ENCODE results near the gene NXPH2.
"Not testable (repeated sequence)": the region's sequence is repeated elsewhere in the genome, so short reads cannot be mapped to it uniquely, and the experiment has no call there.

Gene NXPH2

GRCh38 chr2:138665937-138666336 is 114.3 kb downstream of the NXPH2 start:
- H3K9ac ChIP-seq (ENCODE audit: low read length) = no peak overlapping the region
- peaks cover 13% of the 10 kb centered on the region for H3K4me1 ChIP-seq (ENCODE audit: control insufficient read depth, low read depth, low read length)
- no peak overlapping the region for H3K4me3 ChIP-seq (ENCODE audit: low read length)
- no peaks in the 10 kb centered on the region for H3K27me3 ChIP-seq (ENCODE audit: control insufficient read depth, insufficient read depth, low read length)
- no peaks in the 10 kb centered on the region for H3K36me3 ChIP-seq (ENCODE audit: control insufficient read depth, low read depth, low read length)
- no peak overlapping the region for H3K27ac ChIP-seq (ENCODE audit: low read length)
- no peaks in the 10 kb centered on the region for H3K9me3 ChIP-seq (ENCODE audit: control insufficient read depth, low read depth, low read length)

DNA sequence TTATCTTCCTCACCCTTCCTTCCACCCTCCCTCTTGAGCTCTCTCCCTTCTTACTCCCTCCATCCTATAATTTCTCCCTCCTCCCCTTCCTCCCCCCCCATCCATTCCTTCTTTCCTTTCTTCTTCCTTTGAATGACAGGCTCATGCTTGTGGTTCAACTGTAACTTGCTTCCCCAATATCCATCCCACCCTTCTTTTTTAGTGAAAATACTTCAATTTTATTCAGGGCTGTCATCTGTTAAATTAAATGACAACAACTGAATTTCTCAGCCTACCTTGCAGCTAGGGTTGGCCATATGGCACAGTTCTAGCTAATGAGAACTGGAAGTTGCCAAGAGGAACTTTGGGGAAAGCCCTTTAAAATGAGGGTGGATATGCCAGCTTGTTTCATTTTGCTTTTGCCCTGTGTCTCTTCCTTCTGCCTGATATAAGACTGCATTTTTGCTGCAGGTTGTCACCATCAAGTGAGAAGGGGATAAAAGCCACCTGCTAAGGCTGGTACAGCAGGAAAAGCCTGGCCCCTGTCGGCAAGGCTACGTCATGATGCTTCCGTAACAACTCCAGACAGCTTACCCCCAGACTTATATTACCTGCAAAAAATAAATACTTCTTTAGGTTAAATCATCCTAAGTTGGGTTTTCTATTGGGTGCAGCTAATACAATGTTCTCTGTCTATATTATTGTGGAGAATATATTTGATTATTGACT is 121.8 kb downstream of the NXPH2 start:
- Histone ChIP-seq H3K4me1 (ENCODE audit: control insufficient read depth, low read depth, low read length) (no peaks in the 10 kb centered on the region), H3K36me3 (ENCODE audit: control insufficient read depth, low read depth, low read length) (no peaks in the 10 kb centered on the region), H3K27me3 (ENCODE audit: control insufficient read depth, insufficient read depth, low read length) (no peaks in the 10 kb centered on the region), H3K9ac (ENCODE audit: low read length) (no peak overlapping the region), H3K4me3 (ENCODE audit: low read length) (no peak overlapping the region), H3K9me3 (ENCODE audit: control insufficient read depth, low read depth, low read length) (no peaks in the 10 kb centered on the region), H3K27ac (ENCODE audit: low read length) (no peak overlapping the region)

DNA sequence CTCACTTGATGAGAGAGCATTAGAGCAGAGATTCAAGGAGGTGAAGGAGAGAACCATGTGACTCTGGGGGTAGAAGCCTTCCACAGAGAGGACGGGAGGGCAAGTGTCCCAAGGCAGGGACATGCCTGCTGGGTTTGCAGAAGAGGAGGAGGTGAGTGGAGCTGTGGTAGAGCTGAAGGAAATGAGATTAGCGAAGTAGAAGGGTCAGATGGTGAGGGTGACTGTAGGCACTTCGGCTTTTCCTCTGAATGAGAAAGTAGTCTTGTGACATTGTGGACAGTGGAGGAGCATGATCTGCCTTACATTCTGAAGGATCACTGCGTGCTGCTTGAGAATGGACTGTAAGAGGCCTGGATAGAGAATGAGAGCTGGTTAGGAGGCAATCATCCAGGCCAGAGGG is 126.0 kb downstream of the NXPH2 start:
- H3K9ac ChIP-seq (ENCODE audit: low read length) = no peak overlapping the region
- peaks cover 6% of the 10 kb centered on the region for H3K4me1 ChIP-seq (ENCODE audit: control insufficient read depth, low read depth, low read length)
- H3K9me3 ChIP-seq (ENCODE audit: control insufficient read depth, low read depth, low read length) = no peaks in the 10 kb centered on the region
- no peaks in the 10 kb centered on the region for H3K27me3 ChIP-seq (ENCODE audit: control insufficient read depth, insufficient read depth, low read length)
- no peaks in the 10 kb centered on the region for H3K36me3 ChIP-seq (ENCODE audit: control insufficient read depth, low read depth, low read length)
- H3K27ac ChIP-seq (ENCODE audit: low read length) = no peak overlapping the region
- no peak overlapping the region for H3K4me3 ChIP-seq (ENCODE audit: low read length)

DNA sequence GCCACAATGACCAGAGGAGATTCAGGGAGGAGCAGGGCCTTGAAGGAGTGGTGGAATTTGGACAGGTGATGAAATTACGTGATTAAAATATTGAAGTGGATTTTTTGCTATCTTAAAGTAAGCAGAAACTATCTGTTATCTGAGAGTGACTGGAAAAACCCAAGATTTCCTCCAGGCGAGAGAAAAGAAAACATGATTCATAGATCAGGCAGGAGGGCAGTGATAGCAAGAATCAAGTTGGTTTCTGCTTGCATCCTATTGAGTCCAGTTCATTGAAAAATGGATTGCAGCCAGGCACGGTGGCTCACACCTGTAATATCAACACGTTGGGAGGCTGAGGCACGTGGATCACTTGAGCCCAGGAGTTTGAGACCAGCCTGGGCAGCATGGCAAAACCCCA is 127.8 kb downstream of the NXPH2 start:
- Histone ChIP-seq H3K4me1 (ENCODE audit: control insufficient read depth, low read depth, low read length) (peaks cover 19% of the 10 kb centered on the region), H3K27me3 (ENCODE audit: control insufficient read depth, insufficient read depth, low read length) (no peaks in the 10 kb centered on the region), H3K9ac (ENCODE audit: low read length) (no peak overlapping the region), H3K9me3 (ENCODE audit: control insufficient read depth, low read depth, low read length) (no peaks in the 10 kb centered on the region), H3K36me3 (ENCODE audit: control insufficient read depth, low read depth, low read length) (no peaks in the 10 kb centered on the region), H3K4me3 (ENCODE audit: low read length) (no peak overlapping the region), H3K27ac (ENCODE audit: low read length) (no peak overlapping the region)

DNA sequence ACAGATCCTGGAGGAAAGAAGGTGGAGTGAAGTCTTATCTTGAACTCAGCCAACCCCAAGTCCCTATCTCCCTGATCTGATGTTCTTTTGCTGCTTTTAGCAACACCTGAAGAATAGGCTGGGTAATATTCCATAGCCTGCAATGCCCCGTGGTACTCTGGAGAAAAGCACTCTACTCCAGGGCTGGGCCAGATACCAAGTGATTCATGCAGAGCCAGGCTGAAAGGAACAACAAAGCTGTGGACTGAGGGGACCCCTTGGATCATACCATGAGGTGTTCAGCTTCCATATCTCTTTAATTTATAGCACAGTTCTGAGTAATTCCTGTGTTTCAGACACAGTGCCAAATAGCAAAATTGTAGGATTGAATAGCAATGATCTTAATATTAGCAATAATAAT is 130.6 kb downstream of the NXPH2 start:
- Histone ChIP-seq H3K36me3 (ENCODE audit: control insufficient read depth, low read depth, low read length) (no peaks in the 10 kb centered on the region), H3K9ac (ENCODE audit: low read length) (no peak overlapping the region), H3K27ac (ENCODE audit: low read length) (no peak overlapping the region), H3K9me3 (ENCODE audit: control insufficient read depth, low read depth, low read length) (no peaks in the 10 kb centered on the region), H3K27me3 (ENCODE audit: control insufficient read depth, insufficient read depth, low read length) (no peaks in the 10 kb centered on the region), H3K4me3 (ENCODE audit: low read length) (no peak overlapping the region), H3K4me1 (ENCODE audit: control insufficient read depth, low read depth, low read length) (peaks cover 19% of the 10 kb centered on the region)

DNA sequence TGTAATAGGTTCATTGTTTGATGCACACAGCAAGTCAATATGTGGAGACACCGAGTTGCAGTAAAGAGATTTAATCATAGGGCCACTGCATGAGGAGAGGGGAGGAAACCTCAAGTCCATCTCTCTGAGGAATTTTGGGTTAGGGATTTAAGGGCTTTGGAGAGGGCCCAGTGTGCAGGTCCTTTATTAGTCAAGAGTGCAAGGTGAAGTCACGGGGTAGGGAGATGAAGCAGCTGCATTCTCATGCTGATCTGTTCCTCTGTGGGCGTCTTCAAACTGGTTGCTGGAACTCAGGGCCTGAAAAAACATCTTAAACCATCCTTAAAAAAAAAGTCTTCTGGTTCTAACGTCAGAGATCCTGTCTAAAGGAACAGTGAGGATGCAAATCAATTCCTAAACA is 131.6 kb downstream of the NXPH2 start:
- no peaks in the 10 kb centered on the region for H3K9me3 ChIP-seq (ENCODE audit: control insufficient read depth, low read depth, low read length)
- H3K27ac ChIP-seq (ENCODE audit: low read length) = no peak overlapping the region
- H3K27me3 ChIP-seq (ENCODE audit: control insufficient read depth, insufficient read depth, low read length) = no peaks in the 10 kb centered on the region
- peak overlapping the region; percentile 19 for H3K4me3 ChIP-seq (ENCODE audit: low read length)
- no peak overlapping the region for H3K9ac ChIP-seq (ENCODE audit: low read length)
- peaks cover 19% of the 10 kb centered on the region for H3K4me1 ChIP-seq (ENCODE audit: control insufficient read depth, low read depth, low read length)
- H3K36me3 ChIP-seq (ENCODE audit: control insufficient read depth, low read depth, low read length) = no peaks in the 10 kb centered on the region

GRCh38 chr2:138644776-138645175 is 135.4 kb downstream of the NXPH2 start:
- H3K27me3 ChIP-seq (ENCODE audit: control insufficient read depth, insufficient read depth, low read length); H3K4me3 ChIP-seq (ENCODE audit: low read length); H3K27ac ChIP-seq (ENCODE audit: low read length); H3K9me3 ChIP-seq (ENCODE audit: control insufficient read depth, low read depth, low read length); H3K36me3 ChIP-seq (ENCODE audit: control insufficient read depth, low read depth, low read length); H3K9ac ChIP-seq (ENCODE audit: low read length): not testable (repeated sequence)
- peaks cover 19% of the 10 kb centered on the region for H3K4me1 ChIP-seq (ENCODE audit: control insufficient read depth, low read depth, low read length)

DNA sequence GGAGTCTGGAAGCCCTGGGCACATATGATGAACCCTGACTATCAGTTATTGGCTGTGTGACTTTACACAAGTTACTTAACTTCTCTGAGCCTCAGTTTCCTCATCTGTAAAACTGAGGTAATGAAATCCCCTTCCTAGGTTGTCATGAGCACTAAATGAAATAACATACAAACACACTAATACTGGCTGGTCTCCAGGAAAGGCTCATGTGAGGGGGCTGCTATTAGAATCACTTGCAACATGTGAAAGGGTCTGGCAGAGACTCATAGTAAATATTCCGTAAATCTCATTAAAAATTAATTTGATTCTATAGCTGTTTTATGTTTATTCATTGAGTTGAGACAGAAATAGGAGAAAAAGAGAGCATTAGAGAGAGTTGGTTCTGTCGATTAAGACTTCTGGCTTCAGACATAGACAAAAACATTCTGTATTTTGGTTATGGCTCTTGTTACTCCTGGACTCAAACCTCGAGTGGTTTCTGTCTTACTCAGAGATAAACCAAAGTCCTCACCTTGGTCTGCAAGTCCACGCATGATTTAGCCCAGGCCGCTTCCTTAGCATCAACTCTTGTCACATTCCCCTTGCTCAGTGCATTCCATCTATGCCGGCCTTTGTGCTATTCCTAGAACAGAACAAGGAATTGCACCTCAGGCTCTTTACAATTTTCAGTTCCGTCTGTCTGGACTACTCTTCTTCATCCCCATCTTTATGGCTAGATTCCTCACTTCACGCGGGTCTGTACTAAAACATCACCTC is 139.1 kb downstream of the NXPH2 start:
- Histone ChIP-seq H3K9ac (ENCODE audit: low read length) (no peak overlapping the region), H3K9me3 (ENCODE audit: control insufficient read depth, low read depth, low read length) (no peaks in the 10 kb centered on the region), H3K4me3 (ENCODE audit: low read length) (no peak overlapping the region), H3K27ac (ENCODE audit: low read length) (no peak overlapping the region), H3K27me3 (ENCODE audit: control insufficient read depth, insufficient read depth, low read length) (no peaks in the 10 kb centered on the region), H3K4me1 (ENCODE audit: control insufficient read depth, low read depth, low read length) (no peaks in the 10 kb centered on the region), H3K36me3 (ENCODE audit: control insufficient read depth, low read depth, low read length) (no peaks in the 10 kb centered on the region)

DNA sequence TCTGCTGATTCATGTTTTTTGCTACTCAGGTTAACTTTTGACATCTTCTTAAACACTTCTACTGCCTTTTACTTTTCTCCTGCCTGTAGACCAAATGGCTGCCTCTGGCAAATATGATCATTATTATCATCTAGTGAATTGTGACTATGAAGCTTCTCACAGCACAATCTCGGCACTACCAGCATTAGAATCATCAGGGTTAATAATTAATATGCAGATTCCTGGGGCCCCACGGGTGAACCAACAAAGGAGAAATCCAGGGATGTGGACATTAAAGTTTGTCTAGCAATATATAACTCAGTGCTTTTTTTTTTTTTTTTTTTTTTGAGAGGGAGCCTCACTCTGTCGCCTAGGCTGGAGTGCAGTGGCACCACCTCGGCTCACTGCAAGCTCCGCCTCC is 142.5 kb downstream of the NXPH2 start:
- no peaks in the 10 kb centered on the region for H3K27me3 ChIP-seq (ENCODE audit: control insufficient read depth, insufficient read depth, low read length)
- H3K27ac ChIP-seq (ENCODE audit: low read length) = no peak overlapping the region
- peaks cover 5% of the 10 kb centered on the region for H3K9me3 ChIP-seq (ENCODE audit: control insufficient read depth, low read depth, low read length)
- no peak overlapping the region for H3K9ac ChIP-seq (ENCODE audit: low read length)
- no peaks in the 10 kb centered on the region for H3K36me3 ChIP-seq (ENCODE audit: control insufficient read depth, low read depth, low read length)
- no peak overlapping the region for H3K4me3 ChIP-seq (ENCODE audit: low read length)
- no peaks in the 10 kb centered on the region for H3K4me1 ChIP-seq (ENCODE audit: control insufficient read depth, low read depth, low read length)

- Histone ChIP-seq H3K27me3 (ENCODE audit: control insufficient read depth, insufficient read depth, low read length) (no peaks in the 10 kb centered on the region), H3K4me1 (ENCODE audit: control insufficient read depth, low read depth, low read length) (no peaks in the 10 kb centered on the region), H3K9me3 (ENCODE audit: control insufficient read depth, low read depth, low read length) (peaks cover 5% of the 10 kb centered on the region), H3K4me3 (ENCODE audit: low read length) (no peak overlapping the region), H3K36me3 (ENCODE audit: control insufficient read depth, low read depth, low read length) (no peaks in the 10 kb centered on the region), H3K9ac (ENCODE audit: low read length) (no peak overlapping the region), H3K27ac (ENCODE audit: low read length) (no peak overlapping the region)
Observed at GRCh38 chr2:138637061-138637460, 143.1 kb downstream of the NXPH2 start.

DNA sequence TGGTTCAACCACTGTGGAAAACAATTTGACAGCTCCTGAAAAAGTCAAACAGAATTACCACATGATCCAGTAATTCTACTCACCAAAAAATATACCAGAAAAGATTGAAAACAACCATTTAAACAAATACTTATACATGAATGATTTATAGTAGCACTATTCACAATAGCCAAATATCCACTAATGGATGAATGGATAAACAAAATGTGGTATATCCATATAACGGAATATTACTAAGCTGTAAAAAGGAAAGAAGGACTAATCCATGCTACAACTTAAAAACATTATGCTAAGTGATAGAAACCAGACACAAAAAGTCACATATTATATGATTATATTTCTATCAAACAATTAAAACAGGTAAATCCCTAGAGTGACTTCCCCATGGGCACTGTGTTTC is 147.1 kb downstream of the NXPH2 start:
- H3K4me1 ChIP-seq (ENCODE audit: control insufficient read depth, low read depth, low read length) = no peaks in the 10 kb centered on the region
- H3K4me3 ChIP-seq (ENCODE audit: low read length) = no peak overlapping the region
- H3K27me3 ChIP-seq (ENCODE audit: control insufficient read depth, insufficient read depth, low read length) = no peaks in the 10 kb centered on the region
- no peak overlapping the region for H3K27ac ChIP-seq (ENCODE audit: low read length)
- H3K9me3 ChIP-seq (ENCODE audit: control insufficient read depth, low read depth, low read length) = peaks cover 5% of the 10 kb centered on the region
- no peaks in the 10 kb centered on the region for H3K36me3 ChIP-seq (ENCODE audit: control insufficient read depth, low read depth, low read length)
- no peak overlapping the region for H3K9ac ChIP-seq (ENCODE audit: low read length)

- Histone ChIP-seq H3K4me1 (ENCODE audit: control insufficient read depth, low read depth, low read length) (no peaks in the 10 kb centered on the region), H3K36me3 (ENCODE audit: control insufficient read depth, low read depth, low read length) (no peaks in the 10 kb centered on the region), H3K9ac (ENCODE audit: low read length) (no peak overlapping the region), H3K27ac (ENCODE audit: low read length) (no peak overlapping the region), H3K9me3 (ENCODE audit: control insufficient read depth, low read depth, low read length) (peaks cover 5% of the 10 kb centered on the region), H3K27me3 (ENCODE audit: control insufficient read depth, insufficient read depth, low read length) (no peaks in the 10 kb centered on the region), H3K4me3 (ENCODE audit: low read length) (no peak overlapping the region)
Observed at GRCh38 chr2:138632066-138632620, 148.0 kb downstream of the NXPH2 start.
